Panc1 (cell line): ENCODE results near the gene MAPK8. TPM values are rescaled to one million over a fixed set of nuclear protein-coding genes. Genes with fewer than 3 reads are reported as not detected.

Source experiments
- ATAC-seq: fragments of 200-7000 bp; cut with Tn5 transposase; 2 replicates; pipeline ENCODE4 v1.9.1; 2020; ENCODE audit warnings: mild to moderate bottlenecking, moderate library complexity
- BruUV-seq: library from RNA; stranded (reverse); fragments of 400-500 nt; replicated peaks from 2 replicates; lab custom pipeline; 2021; lab: Mats Ljungman, UMichigan
- CTCF ChIA-PET: fragments of 300-600 bp; sonication (Branson Sonifier 250); formaldehyde crosslinking; loops from one replicate; lab custom pipeline; 2022; ENCODE audit warnings: antibody characterized with exemption; lab: Charles Lee
- POLR2A ChIA-PET: fragments of 300-600 bp; sonication (Branson Sonifier 250); formaldehyde crosslinking; loops from one replicate; lab custom pipeline; 2022; ENCODE audit warnings: antibody characterized with exemption; lab: Charles Lee
- DNase-seq: peaks from one replicate; pipeline ENCODE4 v3.0.0-alpha.2; 2010; ENCODE audit warnings: low read depth, low spot score
- H3K27ac ChIP-seq: 2 replicates; pipeline ENCODE4 v1.5.1; 2011; ENCODE audit warnings: mild to moderate bottlenecking, low read length, inconsistent platforms
- H3K27me3 ChIP-seq: fragments of 200-500 bp; sonication (Bioruptor generic); 2 replicates; pipeline ENCODE4 v1.6.0; 2014; ENCODE audit warnings: low read length, inconsistent platforms; ENCODE audit not compliant: control insufficient read depth, insufficient read depth
- H3K36me3 ChIP-seq: fragments of 200-500 bp; sonication (Bioruptor generic); 2 replicates; pipeline ENCODE4 v1.5.1; 2014; ENCODE audit warnings: inconsistent platforms, mild to moderate bottlenecking, low read length, moderate library complexity; ENCODE audit not compliant: control insufficient read depth, insufficient read depth
- H3K4me1 ChIP-seq: 2 replicates; pipeline ENCODE4 v1.5.1; 2011; ENCODE audit warnings: inconsistent platforms, mild to moderate bottlenecking, low read length, moderate library complexity; ENCODE audit not compliant: control insufficient read depth, insufficient read depth
- H3K4me3 ChIP-seq, 2 experiments: 2 replicates each; pipeline ENCODE4 v1.5.1; 2011 to 2012; ENCODE audit warnings: low read depth in 2 of 2, low read length in 2 of 2, mild to moderate bottlenecking in 2 of 2, inconsistent platforms in 1 of 2, moderate library complexity in 1 of 2
- H3K9me3 ChIP-seq: fragments of 200-500 bp; sonication (Bioruptor generic); 2 replicates; pipeline ENCODE4 v1.5.1; 2014; ENCODE audit warnings: low read depth, mild to moderate bottlenecking, inconsistent platforms, low read length, moderate library complexity; ENCODE audit not compliant: control insufficient read depth, insufficient read depth
- POLR2AphosphoS5 ChIP-seq: IDR thresholded peaks from 2 replicates; pipeline ENCODE4 v1.6.1; 2012; ENCODE audit warnings: mild to moderate bottlenecking, low read depth, low read length, moderate library complexity
- SIN3A ChIP-seq: IDR thresholded peaks from 2 replicates; pipeline ENCODE4 v1.6.1; 2012; ENCODE audit warnings: low read depth, mild to moderate bottlenecking, low read length, moderate library complexity, borderline replicate concordance; ENCODE audit not compliant: insufficient read depth
- TCF7L2 ChIP-seq: IDR thresholded peaks from 2 replicates; pipeline ENCODE4 v1.6.1; 2011; ENCODE audit warnings: mild to moderate bottlenecking, low read depth, low read length, inconsistent platforms
- in situ Hi-C: cut with HindIII; loops from 2 replicates; pipeline ENCODE4 v1.10.0; 2016; ENCODE audit warnings: low sequenced_read_pairs, low pct_unique_long_range_greater_than_20kb
- intact Hi-C: fragments of 100-400 bp; cut with micrococcal nuclease; formaldehyde crosslinking; loops from one replicate; pipeline ENCODE4 v1.10.0; 2022; ENCODE audit not compliant: unreplicated experiment
- total RNA-seq: library from RNA; stranded (reverse); gene quantifications from one replicate; pipeline ENCODE4 v1.2.1, GENCODE V29; 2021; ENCODE audit not compliant: unreplicated experiment
- TF ChIP-seq, protein P1 (sequence below): fragments of 450-650 bp; IDR thresholded peaks from 2 replicates; pipeline ENCODE4 v1.5.1; 2017; ENCODE audit warnings: mild to moderate bottlenecking
- TF ChIP-seq, protein P2 (sequence below), 2 experiments: IDR thresholded peaks; 2 replicates each; pipeline ENCODE4 v1.6.1; 2011 to 2012; ENCODE audit warnings: low read depth in 2 of 2, control low read depth in 1 of 2, low read length in 1 of 2, mild to moderate bottlenecking in 1 of 2, moderate library complexity in 1 of 2; ENCODE audit not compliant: insufficient read depth in 1 of 2

MAPK8 gene
- total RNA-seq, 1 experiment from 2014 or later = 66.6 TPM

DNA sequence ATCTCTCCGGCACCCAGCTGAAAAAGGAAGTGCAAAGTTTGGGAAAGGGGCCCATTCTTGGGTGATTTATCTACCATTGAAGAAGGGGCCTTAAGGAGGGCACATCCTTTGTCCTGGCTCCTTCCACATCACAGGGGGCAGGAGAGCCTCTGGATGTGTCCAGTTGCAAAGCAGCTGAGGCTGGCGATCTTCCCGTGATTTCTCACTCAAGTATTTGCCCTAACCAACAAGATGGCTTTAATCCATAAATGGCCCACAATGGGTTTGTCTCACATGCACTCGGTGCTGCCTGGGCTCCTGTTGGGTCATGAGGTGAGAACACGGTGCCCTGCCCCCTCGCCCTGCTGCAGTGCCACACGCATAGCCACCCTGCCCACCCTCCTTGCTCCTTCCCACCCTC, 17.8 kb upstream of the MAPK8 start:
- ChIA-PET CTCF (no interaction called here), POLR2A (no interaction called here)
- no peak overlapping the region for H3K27ac ChIP-seq
- no peaks in the 10 kb centered on the region for H3K4me1 ChIP-seq
- H3K36me3 ChIP-seq = no peaks in the 10 kb centered on the region
- BruUV-seq = no TSS peak
- intact Hi-C loops = loop anchor here (10.0 kb wide), 1 partner anchor 74 kb away; no protein-coding TSS in a partner anchor
- TF ChIP-seq SIN3A (no peak), TCF7L2 (no peak), POLR2AphosphoS5 (no peak)
- TF ChIP-seq, protein P1, sequence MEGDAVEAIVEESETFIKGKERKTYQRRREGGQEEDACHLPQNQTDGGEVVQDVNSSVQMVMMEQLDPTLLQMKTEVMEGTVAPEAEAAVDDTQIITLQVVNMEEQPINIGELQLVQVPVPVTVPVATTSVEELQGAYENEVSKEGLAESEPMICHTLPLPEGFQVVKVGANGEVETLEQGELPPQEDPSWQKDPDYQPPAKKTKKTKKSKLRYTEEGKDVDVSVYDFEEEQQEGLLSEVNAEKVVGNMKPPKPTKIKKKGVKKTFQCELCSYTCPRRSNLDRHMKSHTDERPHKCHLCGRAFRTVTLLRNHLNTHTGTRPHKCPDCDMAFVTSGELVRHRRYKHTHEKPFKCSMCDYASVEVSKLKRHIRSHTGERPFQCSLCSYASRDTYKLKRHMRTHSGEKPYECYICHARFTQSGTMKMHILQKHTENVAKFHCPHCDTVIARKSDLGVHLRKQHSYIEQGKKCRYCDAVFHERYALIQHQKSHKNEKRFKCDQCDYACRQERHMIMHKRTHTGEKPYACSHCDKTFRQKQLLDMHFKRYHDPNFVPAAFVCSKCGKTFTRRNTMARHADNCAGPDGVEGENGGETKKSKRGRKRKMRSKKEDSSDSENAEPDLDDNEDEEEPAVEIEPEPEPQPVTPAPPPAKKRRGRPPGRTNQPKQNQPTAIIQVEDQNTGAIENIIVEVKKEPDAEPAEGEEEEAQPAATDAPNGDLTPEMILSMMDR = no peak
- TF ChIP-seq, protein P2, sequence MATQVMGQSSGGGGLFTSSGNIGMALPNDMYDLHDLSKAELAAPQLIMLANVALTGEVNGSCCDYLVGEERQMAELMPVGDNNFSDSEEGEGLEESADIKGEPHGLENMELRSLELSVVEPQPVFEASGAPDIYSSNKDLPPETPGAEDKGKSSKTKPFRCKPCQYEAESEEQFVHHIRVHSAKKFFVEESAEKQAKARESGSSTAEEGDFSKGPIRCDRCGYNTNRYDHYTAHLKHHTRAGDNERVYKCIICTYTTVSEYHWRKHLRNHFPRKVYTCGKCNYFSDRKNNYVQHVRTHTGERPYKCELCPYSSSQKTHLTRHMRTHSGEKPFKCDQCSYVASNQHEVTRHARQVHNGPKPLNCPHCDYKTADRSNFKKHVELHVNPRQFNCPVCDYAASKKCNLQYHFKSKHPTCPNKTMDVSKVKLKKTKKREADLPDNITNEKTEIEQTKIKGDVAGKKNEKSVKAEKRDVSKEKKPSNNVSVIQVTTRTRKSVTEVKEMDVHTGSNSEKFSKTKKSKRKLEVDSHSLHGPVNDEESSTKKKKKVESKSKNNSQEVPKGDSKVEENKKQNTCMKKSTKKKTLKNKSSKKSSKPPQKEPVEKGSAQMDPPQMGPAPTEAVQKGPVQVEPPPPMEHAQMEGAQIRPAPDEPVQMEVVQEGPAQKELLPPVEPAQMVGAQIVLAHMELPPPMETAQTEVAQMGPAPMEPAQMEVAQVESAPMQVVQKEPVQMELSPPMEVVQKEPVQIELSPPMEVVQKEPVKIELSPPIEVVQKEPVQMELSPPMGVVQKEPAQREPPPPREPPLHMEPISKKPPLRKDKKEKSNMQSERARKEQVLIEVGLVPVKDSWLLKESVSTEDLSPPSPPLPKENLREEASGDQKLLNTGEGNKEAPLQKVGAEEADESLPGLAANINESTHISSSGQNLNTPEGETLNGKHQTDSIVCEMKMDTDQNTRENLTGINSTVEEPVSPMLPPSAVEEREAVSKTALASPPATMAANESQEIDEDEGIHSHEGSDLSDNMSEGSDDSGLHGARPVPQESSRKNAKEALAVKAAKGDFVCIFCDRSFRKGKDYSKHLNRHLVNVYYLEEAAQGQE (IDR thresholded peaks at IDR 0.05; ENCODE audit: insufficient read depth in 1 of 2, low read depth in 2 of 2, low read length in 1 of 2) = no peak
- H3K4me3 ChIP-seq = no peak overlapping the region
- DNase-seq (no peak), ATAC-seq (no peak)
- H3K27me3 ChIP-seq = no peaks in the 10 kb centered on the region; the same call in 1 of the 2 replicates
- in situ Hi-C loops = no loop called here
- 0 out of 2 replicates have a peak, but pooled peaks cover 4% of the 10 kb centered on the region for H3K9me3 ChIP-seq

DNA sequence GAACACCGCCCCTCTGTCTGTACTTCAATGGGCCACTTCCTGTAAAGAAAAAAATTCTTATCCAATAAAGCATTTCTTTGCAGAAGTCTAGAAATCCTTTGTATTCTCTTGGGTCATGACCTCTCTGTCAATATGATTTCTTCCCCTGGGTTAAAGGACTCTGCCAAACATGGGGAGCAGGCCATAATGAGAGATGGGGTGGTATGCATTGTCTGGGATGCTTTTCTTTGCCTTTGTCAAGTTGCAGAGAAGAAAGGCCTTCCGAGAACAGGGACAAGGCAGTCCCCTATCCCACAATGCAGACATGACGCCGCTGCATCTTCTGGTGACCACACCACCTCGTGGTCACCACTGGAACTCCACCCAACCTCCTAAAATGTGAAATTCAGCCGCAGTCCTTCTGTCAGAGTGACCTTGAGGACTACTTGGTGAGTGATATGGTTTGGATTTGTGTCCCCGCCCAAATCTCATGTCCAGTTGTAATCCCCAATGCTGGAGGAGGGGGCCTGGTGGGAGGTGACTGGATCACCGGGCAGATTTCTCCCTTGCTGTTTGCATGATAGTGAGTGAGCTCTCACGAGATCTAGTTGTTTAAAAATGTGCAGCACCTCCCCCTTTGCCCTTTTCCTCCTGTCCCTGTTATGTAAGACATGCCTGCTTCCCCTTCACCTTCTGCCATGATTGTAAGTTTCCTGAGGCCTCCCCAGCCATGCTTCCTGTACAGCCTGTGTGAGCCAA, 16.8 kb upstream of the MAPK8 start:
- no peaks in the 10 kb centered on the region for H3K9me3 ChIP-seq
- H3K4me1 ChIP-seq = no peaks in the 10 kb centered on the region
- H3K27me3 ChIP-seq = no peaks in the 10 kb centered on the region; the same call in 1 of the 2 replicates
- TF ChIP-seq, protein P2 (IDR thresholded peaks at IDR 0.05; ENCODE audit: insufficient read depth in 1 of 2, low read depth in 2 of 2, low read length in 1 of 2) = no peak
- TF ChIP-seq POLR2AphosphoS5 (no peak), TCF7L2 (no peak), SIN3A (no peak)
- TF ChIP-seq, protein P1 = peak; percentile 94
- intact Hi-C loops (loop anchor here (10.0 kb wide), 1 partner anchor 75 kb away; no protein-coding TSS in a partner anchor), in situ Hi-C loops (no loop called here)
- DNase-seq (peak; percentile 60), ATAC-seq (peak; percentile 79)
- no peak overlapping the region for H3K27ac ChIP-seq
- BruUV-seq = no TSS peak
- ChIA-PET POLR2A (no interaction called here), CTCF (interaction anchor here (0.6 kb wide), 1 partner anchor 514 kb away, joined by 7 read pairs; no protein-coding TSS in a partner anchor)
- H3K4me3 ChIP-seq = no peak overlapping the region
- H3K36me3 ChIP-seq = no peaks in the 10 kb centered on the region
